GM12864 (cell line): ENCODE data around the gene PXYLP1.

Experiments used
- DNase-seq: peaks from one replicate; pipeline ENCODE4 v3.0.0-alpha.2; 2011; ENCODE audit warnings: low read depth
- H3K4me3 ChIP-seq: 2 replicates; pipeline ENCODE4 v1.5.1; 2011; ENCODE audit warnings: mild to moderate bottlenecking, low read depth, low read length, control low read depth
- CTCF ChIP-seq: IDR thresholded peaks from 2 replicates; pipeline ENCODE4 v1.5.1; 2011; ENCODE audit warnings: low read depth, mild to moderate bottlenecking, moderate library complexity, low read length, control low read depth, inconsistent platforms; ENCODE audit errors: missing control alignments

Gene PXYLP1

DNA sequence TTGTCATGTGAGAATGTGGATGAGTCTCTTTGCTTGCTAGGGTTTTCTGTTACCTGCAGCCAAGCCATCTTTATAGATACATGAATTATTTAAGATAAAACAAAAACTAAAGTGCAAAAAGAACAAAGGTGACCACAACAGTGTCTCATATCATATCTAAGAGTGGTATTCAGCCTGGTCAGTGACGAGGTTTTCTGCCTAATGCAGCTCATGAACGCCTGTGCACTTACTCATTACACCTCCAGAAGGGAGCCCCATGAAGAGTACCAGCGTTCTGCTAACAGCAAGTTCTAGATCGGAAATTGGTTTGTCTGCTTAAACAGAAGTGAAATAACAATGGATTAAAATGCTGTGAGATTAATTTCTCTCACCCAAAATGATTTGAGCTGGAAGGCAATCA is 19.2 kb downstream of the PXYLP1 start:
- H3K4me3 ChIP-seq = no peak overlapping the region

DNA sequence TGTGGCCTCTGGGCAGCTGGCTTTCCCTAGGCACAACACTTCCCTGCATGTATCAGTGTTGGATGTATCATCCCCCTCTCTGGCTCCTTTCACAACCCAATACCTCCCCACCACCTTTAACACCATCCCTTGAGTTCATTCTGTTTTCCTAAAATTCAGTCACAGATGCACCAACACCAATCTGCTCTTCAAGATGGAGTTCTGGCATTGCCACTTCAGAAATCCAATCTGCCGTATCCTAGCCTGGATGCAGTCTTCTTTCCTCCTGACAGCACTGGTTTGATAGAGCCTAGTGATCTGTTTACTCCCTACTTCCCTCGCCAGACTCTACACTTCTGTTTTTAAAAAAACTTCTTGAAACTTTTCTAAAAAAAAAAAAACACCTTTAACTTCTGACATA is 21.7 kb downstream of the PXYLP1 start:
- no peak for TF ChIP-seq CTCF
- no peak for DNase-seq

More for the DNA sequence above, 19.2 kb downstream of the PXYLP1 start:
- no peak for TF ChIP-seq CTCF
- no peak for DNase-seq

GRCh38 chr3:141253811-141254210 is 22.2 kb downstream of the PXYLP1 start:
- TF ChIP-seq CTCF = no peak
- no peak for DNase-seq

More for the DNA sequence above, 21.7 kb downstream of the PXYLP1 start:
- H3K4me3 ChIP-seq = no peak overlapping the region

GRCh38 chr3:141255137-141255845 is 23.7 kb downstream of the PXYLP1 start:
- no peak overlapping the region for H3K4me3 ChIP-seq
- TF ChIP-seq CTCF = no peak
- no peak for DNase-seq

More at GRCh38 chr3:141253811-141254210, 22.2 kb downstream of the PXYLP1 start:
- H3K4me3 ChIP-seq = no peak overlapping the region

DNA sequence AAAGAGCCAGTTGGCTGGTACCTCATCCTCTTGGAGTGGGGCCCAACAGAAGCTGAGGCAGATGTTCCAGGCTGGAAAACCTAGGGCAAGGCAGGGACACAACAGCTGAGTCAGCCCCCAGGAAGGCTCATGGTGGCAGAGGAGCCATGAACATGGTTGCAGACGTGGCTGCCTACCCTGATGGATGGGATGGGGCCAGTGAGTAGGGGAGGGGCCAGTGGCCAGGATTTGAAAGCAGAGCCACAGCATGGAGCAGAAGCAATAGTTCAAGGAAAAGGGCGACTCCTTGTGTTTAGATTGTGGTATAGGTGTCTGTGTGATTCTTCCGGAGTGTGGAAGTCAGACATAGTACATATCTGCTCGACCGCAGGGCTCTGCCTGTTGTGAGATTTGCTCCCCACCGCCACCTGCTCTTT is 24.2 kb downstream of the PXYLP1 start:
- H3K4me3 ChIP-seq = no peak overlapping the region
- no peak for DNase-seq
- TF ChIP-seq CTCF = peak; percentile 39

- TF ChIP-seq CTCF = no peak
- DNase-seq = no peak
- no peak overlapping the region for H3K4me3 ChIP-seq
Observed at GRCh38 chr3:141256820-141257219, 25.2 kb downstream of the PXYLP1 start.

DNA sequence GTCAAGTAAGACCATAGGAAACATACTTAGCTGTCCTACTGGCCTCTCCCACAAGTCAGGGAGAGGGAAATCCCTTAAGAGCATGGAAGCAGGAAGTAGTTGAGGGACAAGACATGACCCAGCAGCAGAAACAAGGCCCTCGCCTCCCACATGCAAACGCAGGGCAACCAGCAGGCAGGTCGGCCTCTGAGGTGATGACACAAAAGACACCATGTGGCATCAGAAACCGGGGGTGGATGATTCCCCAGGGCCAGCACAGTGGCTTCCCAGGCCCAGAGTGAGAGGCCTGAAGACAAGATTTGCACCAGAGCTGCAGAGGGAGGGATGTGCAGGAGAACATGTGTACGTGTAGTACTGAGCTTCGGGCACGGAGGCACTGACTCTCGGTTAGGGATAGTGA is 26.3 kb downstream of the PXYLP1 start:
- TF ChIP-seq CTCF = no peak
- DNase-seq = no peak
- no peak overlapping the region for H3K4me3 ChIP-seq
